HG03139 (cell line): ENCODE measurements around the gene ZC3H4.
"Not testable (repeated sequence)": the region's sequence is repeated elsewhere in the genome, so short reads cannot be mapped to it uniquely, and the experiment has no call there.

Source experiments
- ATAC-seq: cut with Tn5 transposase; IDR thresholded peaks from one replicate; pipeline ENCODE4 v1.9.1; 2021; ENCODE audit not compliant: unreplicated experiment

The ZC3H4 gene

DNA sequence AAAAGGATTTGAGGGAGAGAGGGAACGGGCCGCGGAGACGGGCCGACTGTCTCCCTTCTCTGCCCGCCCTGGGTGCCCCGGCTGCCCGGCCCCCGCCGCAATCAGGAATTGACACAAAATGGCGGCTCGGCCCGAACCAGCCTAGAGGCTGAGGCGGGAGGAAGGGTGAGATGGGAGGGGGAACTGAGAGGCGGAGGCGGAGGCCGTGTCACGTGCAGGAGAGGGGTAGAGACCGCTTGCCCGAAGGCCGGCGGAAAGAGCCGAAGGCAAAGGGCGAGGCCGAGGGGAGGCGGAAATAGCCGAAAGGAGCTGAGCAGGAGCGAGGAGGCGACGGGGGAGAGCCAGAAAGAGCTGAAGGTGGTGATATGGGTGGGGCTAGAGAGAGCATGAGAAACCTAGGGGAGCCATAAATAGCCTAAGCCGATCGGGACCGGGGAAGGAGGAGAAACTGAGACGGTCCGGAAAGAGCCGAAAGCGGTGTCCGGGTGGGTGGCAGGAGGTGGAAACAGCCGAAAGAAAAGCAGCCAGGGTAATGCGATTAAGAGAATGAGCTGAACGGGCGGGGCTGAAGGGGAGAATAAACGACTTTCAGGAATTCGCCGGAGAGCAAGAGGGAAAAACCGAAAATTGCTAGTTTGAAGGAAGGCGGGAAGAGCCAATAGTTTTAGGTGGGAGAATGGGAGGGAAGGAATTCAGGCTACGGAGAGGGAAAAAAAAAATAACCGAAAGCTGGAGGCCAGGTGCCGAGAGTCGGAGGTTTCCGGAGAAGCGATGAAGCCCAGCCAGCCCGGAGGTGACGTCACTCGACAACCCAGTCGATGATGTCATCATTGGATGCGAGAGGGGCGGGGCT is at the start of gene ZC3H4:
TSS of gene ZC3H4 (minus strand) at position 780 of the 853 bp plus-strand sequence. CDS start 1,192 bp downstream, outside the sequence.
- ATAC-seq = peak; percentile 72

DNA sequence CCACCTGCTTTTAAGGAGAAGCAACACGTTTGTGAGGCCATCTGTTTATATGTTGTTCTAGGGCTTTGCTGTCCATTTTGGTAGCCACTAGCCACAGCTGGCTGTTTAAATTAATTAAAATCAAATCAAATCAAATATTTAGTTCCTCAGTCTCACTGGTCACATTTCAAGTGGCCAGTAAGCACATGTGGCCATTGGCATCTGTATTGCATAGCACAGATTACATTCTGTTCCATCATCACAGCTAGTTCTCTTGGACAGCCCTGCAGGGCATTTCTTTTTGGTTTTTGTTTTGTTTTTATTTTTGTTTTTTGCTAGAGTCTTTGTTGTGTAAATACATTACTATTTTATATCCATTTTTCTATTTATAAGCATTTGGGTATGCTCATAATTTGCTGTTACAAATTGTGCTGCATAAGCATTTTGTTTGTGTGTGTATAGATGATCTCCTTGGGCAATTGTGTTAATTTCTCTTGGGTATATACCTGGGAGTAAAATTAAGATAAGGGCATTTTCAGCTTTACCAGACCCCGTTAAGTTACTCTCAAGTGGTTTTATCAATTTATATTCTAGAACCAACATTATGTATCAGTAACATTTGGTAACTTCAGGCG is 48.4 kb upstream of the ZC3H4 start:
- ATAC-seq = no peak

DNA sequence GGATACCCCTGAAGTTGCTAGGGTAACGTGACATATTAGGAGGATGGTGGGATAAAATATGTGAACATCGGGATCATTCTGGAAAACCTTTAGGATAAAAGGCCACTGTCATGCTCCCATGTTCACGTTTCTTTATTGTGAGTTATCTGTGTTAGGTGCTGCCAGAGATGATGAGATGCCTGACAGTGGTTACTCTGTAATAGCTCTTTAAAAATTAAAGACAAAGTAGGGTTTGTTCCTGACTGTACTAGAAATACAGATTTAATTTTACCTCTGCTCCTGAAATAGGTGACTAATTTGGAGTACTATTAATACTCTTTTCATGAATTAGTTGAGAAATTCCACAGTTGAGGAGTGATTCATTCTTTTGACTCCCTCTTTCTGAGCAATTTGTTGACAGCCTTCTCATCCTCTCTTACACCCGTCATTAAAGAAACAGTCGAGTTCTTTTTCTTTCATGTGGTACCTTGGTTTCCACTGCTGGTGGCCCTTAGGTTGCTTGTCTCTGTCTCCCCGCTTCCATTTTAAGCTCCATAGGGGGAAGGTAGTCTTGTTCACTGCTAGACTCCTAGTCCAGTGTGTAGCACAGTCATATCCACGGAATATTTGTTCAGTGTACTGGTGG is 45.4 kb upstream of the ZC3H4 start:
- ATAC-seq = no peak

DNA sequence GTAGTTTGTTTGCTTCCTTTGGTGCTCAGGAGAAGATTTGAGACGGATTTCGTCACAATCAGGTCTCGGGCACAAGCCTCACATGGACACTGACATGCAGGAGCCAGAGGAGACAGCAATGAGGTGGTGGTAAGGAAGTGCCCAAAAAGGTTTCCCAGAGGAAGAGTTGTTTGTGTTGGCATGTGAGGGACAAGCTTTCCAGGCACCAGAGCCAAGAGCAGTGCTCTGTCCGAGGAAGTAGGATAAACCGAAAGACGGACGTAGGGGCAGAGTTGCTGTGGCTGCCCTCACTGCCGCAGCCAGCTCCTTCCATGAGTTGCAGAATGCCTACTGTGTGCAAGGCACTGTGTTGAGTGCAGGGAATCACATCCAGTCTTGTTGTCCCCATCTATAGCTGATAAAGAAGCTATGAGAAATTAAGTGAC is 44.8 kb upstream of the ZC3H4 start:
- ATAC-seq = no peak

DNA sequence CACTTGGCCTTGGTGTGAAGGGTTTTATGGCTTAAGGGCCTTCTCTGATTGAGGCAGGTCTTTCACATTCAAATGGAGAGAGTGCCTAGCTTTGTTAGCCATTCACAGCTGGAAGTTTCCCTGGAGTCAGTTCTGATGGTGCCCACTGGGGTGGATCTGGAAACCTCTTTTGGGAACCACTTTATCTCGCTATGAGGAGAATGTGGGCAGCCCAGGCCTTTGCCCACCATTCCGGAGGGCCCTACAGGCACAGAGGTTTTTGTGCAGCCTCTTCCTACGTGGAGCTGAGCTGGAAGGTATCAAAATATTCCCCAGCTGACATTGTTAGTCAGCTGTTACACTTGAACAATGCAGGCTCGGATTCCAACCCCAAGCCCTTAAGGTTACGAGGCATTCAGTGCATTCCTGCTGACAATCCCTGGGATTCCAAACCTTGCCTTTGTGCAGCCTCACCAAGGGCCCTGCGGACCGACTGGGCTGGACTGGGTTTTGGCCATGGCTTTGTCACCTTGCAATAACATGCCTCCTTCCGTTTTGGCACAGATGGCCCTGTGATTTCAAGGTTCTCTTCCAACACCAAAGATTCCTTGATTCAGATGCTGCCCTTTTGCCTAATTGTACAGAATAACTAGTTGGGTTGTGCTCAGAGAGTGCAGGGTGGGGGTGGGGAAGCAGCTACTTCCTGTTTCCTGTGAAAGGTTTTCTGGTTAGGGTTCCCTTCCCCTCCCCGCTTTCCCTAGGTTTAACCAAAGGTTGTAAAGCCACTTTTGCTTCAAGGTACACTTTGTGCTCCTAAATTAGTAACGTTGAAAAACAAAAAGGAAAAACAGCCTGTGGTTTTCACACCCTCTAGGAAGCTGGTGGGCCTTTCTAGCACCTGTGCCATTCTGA is 44.1 kb upstream of the ZC3H4 start:
- ATAC-seq = no peak

DNA sequence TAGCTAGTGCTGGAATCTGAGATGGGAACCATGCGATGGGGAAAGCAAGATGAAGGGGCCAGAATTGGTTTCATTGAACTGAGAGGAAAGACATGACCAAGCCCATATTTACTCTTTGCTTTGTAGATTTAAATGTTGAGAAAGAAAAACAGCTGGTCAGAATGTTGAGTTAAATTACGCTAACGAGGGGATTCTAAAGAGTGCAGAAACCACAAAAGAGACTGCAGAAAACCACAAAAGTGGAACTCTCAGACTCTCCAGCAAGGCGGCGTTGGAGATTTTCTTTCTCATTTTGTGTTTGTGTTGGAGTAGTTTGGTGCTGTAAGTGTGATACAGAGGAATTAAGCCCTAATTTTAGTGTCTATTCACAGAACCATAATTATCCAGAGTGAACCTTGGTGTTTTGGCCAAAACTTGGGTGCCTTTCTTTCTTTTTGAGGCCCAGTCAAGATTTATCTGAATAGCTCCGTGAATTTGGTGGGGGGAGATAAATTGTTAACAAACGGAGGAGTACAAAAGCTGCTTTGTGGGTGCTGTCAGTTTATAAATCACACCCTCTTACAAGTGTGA is 43.4 kb upstream of the ZC3H4 start:
- ATAC-seq = no peak

DNA sequence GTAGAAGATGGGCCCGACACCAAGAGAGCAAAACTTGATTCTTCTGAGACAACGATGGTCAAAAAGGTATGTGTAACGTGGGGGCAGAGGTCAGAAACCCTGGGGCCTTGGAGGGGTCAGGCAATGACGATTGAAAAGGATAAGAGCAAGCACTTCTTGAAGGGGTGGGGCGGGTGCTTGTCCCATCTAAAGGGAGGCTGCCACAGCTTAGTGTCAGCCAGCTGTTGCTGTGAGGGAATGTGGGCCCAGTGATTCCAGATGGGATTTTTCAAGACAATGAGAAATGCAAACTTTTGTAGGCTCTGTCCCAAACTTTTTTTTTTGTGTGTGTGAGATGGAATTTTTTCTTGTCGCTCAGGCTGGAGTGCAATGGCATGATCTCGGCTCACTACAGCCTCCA is 41.6 kb upstream of the ZC3H4 start:
- no peak for ATAC-seq

DNA sequence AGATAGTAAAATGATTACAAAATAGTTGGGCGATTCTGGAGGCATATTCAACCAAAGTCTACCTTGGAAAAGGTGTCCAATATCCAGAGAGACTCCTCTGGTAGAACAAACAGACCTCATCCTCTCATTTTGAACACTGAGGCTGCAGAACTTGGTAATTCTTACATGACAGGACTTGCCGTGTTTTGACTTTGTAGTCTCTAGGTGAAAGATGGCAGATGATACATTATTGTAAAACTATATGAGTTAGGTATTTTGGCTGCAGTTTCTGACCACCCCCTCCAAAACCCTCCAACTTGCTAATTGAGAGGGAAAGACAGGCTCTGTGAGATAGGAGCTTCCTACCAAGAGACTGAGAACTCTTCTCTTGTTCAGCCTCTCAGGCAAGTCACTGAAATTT is 39.7 kb upstream of the ZC3H4 start:
- ATAC-seq = no peak

DNA sequence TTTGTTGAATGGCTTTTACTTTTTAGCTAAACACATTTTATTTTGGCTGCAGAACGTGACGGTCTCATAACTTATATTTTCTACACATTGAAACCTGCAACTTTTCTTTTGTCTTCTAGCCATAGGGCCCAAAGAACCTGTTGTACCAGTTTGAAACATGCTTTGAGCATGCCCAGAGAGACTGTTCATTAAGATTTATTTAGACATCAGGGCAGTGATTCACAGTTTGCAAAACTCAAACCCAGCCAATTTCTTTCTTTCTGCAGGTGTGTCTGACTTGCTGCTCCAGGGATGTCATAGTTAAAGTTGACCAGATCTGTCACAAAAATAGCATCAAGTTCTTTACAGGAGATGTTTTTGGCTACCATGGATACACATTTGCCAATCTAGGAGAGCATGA is 39.1 kb upstream of the ZC3H4 start:
- no peak for ATAC-seq

DNA sequence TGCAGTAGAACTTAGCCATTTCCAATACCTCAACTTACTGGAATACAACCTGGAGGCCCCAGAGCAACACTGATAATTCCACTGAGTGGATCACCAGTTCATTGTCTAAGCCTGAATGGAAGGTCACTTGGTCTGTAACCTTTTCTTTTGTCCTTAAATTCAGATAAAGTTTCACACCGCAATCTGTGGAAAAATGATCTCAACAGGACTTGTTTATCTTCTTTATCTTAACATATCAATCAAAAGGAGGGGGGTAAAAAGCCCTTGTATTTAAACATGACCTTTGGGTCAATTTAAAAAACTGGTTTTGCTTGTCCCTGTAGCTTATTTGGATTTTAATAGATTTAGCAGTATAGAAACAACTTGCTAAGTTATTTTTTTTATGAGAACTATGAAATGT is 38.6 kb upstream of the ZC3H4 start:
- ATAC-seq = no peak

DNA sequence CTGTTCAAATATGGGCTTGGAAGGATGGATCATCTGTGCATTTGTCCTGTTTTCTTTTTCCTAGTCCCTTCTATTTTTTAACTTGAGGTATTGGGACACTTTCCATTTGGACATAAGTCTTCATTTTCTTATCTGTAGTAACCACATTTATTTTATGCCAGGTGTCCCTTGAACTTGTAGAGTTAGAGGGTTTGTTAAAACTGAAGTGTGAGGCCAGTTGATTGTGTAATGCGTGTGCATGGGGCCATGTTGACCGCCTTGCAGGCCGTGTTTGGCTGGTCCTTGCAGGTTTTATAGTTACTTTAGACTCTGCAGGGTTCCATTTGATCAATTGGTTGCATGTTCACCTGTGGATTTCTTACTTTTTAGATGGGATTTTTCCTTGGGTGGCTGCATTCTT is 38.1 kb upstream of the ZC3H4 start:
- no peak for ATAC-seq

DNA sequence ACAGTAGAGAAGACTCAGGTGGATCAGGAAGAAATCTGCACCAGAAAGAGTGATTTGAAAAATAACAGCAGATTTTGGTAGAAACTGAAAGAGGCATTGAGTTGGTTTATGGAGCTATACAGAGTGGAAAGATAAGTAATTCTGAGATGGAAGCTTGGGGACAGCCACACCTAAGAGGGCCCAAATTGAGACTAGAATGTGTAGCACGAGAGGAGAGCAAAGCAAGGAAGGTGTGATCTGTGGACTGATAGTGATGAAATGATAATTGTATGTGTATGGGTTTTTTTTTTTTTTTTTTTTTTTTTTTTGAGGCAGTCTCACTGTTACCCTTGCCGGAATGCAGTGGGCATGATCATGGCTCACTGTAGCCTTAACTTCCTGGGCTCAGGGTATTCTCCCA is 33.3 kb upstream of the ZC3H4 start:
- no peak for ATAC-seq

DNA sequence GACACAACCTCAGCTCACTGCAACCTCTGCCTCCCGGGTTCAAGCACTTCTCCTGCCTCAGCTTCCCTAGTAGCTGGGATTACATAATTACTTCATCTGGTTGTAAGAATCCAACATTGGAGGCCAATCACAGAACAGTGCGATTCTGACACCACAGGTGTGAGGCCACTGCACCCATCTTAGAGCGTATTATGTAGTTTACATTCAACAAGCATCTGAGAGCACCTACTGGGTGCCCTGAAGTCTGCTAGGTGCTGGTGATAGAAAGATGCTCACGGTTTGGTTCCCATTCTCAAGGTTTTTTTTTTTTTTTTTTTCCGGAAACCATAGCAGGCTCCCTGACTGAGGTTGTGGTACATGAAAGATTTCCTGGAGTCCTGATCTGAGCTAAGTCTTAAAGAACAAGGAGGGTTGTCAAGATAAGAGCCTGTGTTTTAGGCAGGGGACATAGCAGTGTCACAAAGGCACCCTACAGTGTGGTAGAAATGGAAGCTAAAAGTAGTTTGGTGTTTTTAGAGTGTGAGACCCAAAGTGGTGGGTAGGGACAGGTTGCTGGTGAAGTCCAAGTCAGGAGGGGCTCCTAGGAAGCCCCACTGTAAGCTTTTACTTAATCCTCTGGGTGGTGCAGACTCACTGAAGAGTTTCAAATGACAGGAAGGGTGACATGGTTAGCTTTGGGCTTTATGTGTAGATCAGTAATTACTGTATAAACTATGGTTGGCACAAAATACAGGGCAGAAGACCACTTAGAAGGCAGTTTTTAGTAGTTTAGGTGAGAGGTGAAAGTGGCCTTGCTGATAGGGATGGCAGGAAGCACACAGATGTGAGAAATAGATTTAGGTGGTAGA is 32.3 kb upstream of the ZC3H4 start:
- no peak for ATAC-seq

DNA sequence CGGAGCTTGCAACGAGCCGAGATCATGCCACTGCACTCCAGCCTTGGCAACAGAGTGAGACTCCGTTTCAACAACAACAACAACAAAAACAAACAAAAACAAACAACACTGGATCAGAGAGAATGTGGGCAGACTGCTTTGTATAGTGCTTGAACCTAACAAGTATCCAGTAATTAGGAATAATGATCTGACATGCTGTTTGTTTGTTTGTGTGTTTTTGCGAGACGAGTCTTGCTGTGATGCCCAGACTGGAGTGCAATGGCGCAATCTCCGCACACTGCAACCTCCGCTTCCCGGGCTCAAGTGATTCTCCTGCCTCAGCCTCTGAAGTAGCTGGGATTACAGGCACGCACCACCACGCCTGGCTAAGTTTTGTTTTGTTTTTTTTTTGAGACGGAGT is 31.1 kb upstream of the ZC3H4 start:
- ATAC-seq = no peak

DNA sequence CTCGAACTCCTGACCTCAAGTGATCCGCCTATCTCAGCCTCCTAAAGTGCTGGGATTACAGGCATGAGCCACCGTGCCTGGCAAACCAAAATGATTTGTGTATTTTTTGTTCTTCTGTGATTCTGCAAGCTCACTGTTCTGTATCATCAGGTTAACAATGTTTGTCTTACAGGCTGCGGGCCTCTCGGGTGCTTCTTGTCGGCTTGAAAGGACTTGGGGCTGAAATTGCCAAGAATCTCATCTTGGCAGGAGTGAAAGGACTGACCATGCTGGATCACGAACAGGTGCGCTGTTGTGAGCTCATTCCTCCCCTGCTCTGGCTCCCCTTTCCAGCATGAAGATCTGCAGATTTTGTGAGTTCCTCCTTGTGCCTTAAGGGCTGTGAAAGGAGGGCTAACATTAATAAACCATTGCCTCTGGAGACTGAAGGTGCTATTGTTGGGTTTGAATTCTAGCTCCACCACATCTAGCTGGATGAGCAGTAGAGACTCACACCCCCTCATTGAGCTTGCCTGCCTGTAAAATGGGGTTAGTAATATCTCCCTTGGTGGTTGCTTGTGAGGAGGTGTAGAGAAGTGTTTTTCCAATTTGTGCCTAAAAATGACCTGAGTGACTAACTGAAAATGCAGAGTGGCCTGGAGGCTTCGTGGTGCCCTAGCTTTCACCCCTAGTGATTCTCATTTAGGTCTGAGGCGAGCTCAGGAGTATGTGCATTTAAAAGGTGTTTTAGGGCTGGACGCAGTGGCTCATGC is 29.9 kb upstream of the ZC3H4 start:
- no peak for ATAC-seq

DNA sequence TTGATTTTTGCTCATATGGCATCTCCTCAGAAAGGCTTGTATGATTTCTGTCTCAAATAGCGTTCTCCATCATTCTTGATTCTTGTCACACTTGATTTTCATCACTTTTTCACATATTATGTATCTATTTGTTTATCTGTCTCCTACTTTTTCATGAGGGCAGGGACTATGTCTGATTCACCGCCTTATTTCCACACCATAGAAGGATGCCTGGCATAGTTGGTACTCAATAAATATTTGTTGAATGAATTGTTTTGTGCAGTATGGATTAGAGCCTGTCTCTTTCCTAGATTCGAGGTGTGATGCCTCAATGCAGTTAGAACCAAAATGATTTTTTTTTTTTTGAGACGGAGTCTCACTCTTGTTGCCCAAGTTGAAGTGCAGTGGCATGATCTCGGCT is 29.2 kb upstream of the ZC3H4 start:
- no peak for ATAC-seq

DNA sequence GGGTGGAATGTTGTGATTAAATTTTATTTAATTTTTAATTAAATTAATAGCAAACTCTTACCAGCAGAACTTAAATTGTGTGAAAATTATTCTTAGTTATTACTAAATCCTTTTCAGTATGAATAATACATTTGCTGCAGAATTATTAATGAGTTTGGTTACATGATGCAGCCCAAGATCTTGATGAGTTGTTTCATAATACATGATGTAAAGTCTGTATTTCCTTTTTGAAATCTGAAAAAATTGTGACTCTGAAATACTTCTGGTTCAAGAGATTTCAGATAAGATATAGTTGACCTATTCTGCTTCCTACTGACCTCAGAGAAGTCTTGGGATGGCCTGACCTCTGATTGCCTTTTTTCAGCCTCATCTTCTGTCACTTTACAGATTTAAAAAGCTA is 28.1 kb upstream of the ZC3H4 start:
- ATAC-seq = no peak

DNA sequence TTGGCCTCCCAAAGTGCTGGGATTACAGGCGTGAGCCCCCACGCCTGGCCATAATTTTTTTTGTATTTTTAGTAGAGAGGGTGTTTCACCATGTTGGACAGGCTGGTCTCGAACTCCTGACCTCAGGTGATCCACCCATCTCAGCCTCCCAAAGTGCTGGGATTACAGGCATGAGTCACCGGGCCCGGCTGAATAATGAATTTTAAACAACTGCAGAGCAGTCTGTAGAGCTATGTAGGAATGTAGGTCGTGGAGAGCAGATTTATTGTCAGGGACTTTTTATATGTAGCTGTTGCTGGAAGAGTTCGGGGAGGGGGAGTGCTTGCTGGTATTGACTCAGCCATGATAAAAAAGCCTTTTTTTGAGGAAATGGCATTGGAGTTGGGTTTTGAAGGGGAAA is 27.7 kb upstream of the ZC3H4 start:
- ATAC-seq = not testable (repeated sequence)

DNA sequence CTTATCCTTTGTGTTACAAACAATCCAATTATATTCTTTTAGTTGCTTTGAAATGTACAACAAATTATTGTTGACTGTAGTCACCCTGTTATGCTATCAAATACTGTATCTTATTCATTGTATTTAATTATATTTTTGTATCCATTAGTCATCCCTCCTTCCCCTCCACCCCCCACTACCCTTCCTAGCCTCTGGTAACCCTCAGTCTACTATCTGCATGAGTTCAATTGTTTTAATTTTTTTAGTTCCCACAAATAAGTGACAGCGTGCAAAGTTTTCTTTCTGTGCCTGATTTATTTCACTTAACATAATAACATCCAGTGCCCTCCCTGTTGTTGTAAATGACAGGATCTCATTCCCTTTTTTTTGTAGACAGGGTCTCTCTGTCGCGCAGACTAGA is 21.6 kb upstream of the ZC3H4 start:
- ATAC-seq = no peak
